K562 (cell line): ENCODE measurements around the gene LILRB3. TPM values are rescaled to one million over a fixed set of nuclear protein-coding genes. Genes with fewer than 3 reads are reported as not detected.

Experiments
- ARID4B ChIP-seq: sonication (generic); formaldehyde crosslinking; IDR thresholded peaks from 2 replicates; pipeline ENCODE4 v1.8.0; 2022; ENCODE audit warnings: mild to moderate bottlenecking, missing genetic modification reagents
- ATF6 ChIP-seq: sonication (generic); formaldehyde crosslinking; IDR thresholded peaks from 2 replicates; pipeline ENCODE4 v1.4.0; 2020; ENCODE audit warnings: mild to moderate bottlenecking, missing genetic modification reagents
- MAZ ChIP-seq, 2 experiments: fragments of 450-650 bp in 1 of 2; sonication (generic) in 1 of 2; formaldehyde crosslinking; IDR thresholded peaks in 1 of 2; conservative IDR thresholded peaks in 1 of 2; 2 replicates each; pipeline versions ENCODE4 v1.4.0 to v1.5.0; 2020; ENCODE audit warnings: mild to moderate bottlenecking in 1 of 2, missing genetic modification reagents in 1 of 2
- NCOR1 ChIP-seq: fragments of 450-650 bp; IDR thresholded peaks from 2 replicates; pipeline ENCODE4 v1.6.1; 2016; ENCODE audit warnings: mild to moderate bottlenecking, moderate library complexity
- NFRKB ChIP-seq: fragments of 450-650 bp; IDR thresholded peaks from 2 replicates; pipeline ENCODE4 v1.6.1; 2016; ENCODE audit warnings: low read depth
- PCBP2 ChIP-seq: fragments of 200-400 bp; formaldehyde crosslinking; IDR thresholded peaks from 2 replicates; pipeline ENCODE4 v1.6.1; 2018; ENCODE audit warnings: low read length, low read depth, mild to moderate bottlenecking, moderate library complexity; ENCODE audit not compliant: poor library complexity, severe bottlenecking
- SNIP1 ChIP-seq: fragments of 450-650 bp; IDR thresholded peaks from 2 replicates; pipeline ENCODE4 v1.7.1; 2017; ENCODE audit warnings: low read depth, mild to moderate bottlenecking
- TARDBP ChIP-seq: fragments of 450-650 bp; IDR thresholded peaks from 2 replicates; pipeline ENCODE4 v1.6.1; 2016
- TCF15 ChIP-seq: fragments of 250-450 bp; sonication (Bioruptor Pico); IDR thresholded peaks from 2 replicates; pipeline ENCODE4 v1.8.0; 2022; ENCODE audit warnings: moderate library complexity, mild to moderate bottlenecking, inconsistent platforms
- USF1 ChIP-seq: sonication (generic); formaldehyde crosslinking; IDR thresholded peaks from 2 replicates; pipeline ENCODE4 v1.9.0; 2022; ENCODE audit warnings: mild to moderate bottlenecking, missing genetic modification reagents
- ZHX1 ChIP-seq: fragments of 150-350 bp; conservative IDR thresholded peaks from 2 replicates; pipeline ENCODE4 v1.6.1; 2014; ENCODE audit warnings: low read length
- ZNF282 ChIP-seq: sonication (generic); formaldehyde crosslinking; IDR thresholded peaks from 2 replicates; pipeline ENCODE4 v1.8.1; 2023; ENCODE audit warnings: missing genetic modification reagents
- polyA plus RNA-seq, 8 experiments: library from polyadenylated mRNA; depleted of rRNA in 4 of 8; stranded (reverse) in 5 of 8; unstranded in 3 of 8; fragments of >200 nt; fragmentation: Nextera tagmentation in 2 of 8; fragmentation: Illumina TruSeq in 1 of 8; extraction: Ambion mirVana in 2 of 8; extraction: Trizol in 1 of 8; gene quantifications; 2 replicates each; pipeline versions ENCODE4 v1.2.1 to v1.2.3, GENCODE V29; 2011 to 2014; ENCODE audit warnings: inconsistent platforms in 1 of 8, missing spikeins in 1 of 8
- total RNA-seq, 7 experiments: library from RNA; depleted of rRNA in 6 of 7; stranded (reverse); fragments of >200 nt in 6 of 7; fragmentation: Illumina TruSeq in 2 of 7; extraction: Trizol in 2 of 7; gene quantifications; 2 replicates each; pipeline versions ENCODE4 v1.2.1 to v1.2.3, GENCODE V29; 2011 to 2021; ENCODE audit warnings: low replicate concordance in 1 of 7

LILRB3 gene
- total and polyA plus RNA-seq, 9 of the 15 experiments (the other 6 are each of a cell fraction or from before 2014, with no cell fraction given), result 0.01 to 0.09 TPM; not detected in 7

- TF ChIP-seq ATF6 (no peak), ZHX1 (no peak), SNIP1 (no peak), ZNF282 (CRISPR knock-in tag) (no peak), NCOR1 (no peak), ARID4B (CRISPR knock-in tag) (no peak; the same call in 1 of the 2 replicates), MAZ (CRISPR knock-in tag; conservative IDR thresholded peaks at IDR 0.05 in 1 of 2, IDR thresholded peaks at IDR 0.05 in 1 of 2) (peak; percentile 84 to 96), USF1 (CRISPR knock-in tag) (peak; percentile 19; the same call in 1 of the 2 replicates), TARDBP (no peak), PCBP2 (no peak), NFRKB (0 out of 2 replicates have a peak, but pooled peaks have one; percentile 61), TCF15 (CRISPR knock-in tag) (no peak)
Observed at GRCh38 chr19:54189735-54190502, 32.9 kb downstream of the LILRB3 start (continued).
